ENCODE results near the gene PPP2R5A.

DNA sequence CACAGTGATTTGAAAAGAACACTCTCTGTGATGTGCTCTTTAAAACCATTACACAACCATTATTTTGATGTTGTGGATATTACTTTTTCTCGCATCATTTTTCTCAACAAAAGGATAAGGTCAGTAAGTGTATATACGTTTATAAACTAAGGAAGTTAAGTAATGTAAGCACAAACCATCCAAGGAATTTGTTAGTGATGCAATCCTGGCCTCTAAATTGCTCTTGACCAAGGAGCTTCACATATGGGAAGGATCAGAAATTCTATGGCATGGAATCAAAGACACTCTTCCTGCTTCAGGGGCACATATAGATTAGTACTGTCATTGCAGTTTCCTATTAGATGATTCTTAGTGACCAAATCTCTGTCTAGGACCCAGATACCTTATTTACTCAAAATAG, 3.6 kb upstream of the PPP2R5A start:
- TF ChIP-seq, protein P1, sequence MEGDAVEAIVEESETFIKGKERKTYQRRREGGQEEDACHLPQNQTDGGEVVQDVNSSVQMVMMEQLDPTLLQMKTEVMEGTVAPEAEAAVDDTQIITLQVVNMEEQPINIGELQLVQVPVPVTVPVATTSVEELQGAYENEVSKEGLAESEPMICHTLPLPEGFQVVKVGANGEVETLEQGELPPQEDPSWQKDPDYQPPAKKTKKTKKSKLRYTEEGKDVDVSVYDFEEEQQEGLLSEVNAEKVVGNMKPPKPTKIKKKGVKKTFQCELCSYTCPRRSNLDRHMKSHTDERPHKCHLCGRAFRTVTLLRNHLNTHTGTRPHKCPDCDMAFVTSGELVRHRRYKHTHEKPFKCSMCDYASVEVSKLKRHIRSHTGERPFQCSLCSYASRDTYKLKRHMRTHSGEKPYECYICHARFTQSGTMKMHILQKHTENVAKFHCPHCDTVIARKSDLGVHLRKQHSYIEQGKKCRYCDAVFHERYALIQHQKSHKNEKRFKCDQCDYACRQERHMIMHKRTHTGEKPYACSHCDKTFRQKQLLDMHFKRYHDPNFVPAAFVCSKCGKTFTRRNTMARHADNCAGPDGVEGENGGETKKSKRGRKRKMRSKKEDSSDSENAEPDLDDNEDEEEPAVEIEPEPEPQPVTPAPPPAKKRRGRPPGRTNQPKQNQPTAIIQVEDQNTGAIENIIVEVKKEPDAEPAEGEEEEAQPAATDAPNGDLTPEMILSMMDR (IDR thresholded peaks at IDR 0.05; ENCODE audit: low read depth, low read length), result no peak
- no peak for TF ChIP-seq POLR2A (IDR thresholded peaks at IDR 0.05; ENCODE audit: extremely low read depth, insufficient read length)
- no peak for TF ChIP-seq MAX (IDR thresholded peaks at IDR 0.05; ENCODE audit: low read depth, low read length)

All from NB4 (cell line).